ENCODE measurements around the gene FAT3. TPM values are rescaled to one million over a fixed set of nuclear protein-coding genes. Genes with fewer than 3 reads are reported as not detected.

Gene FAT3
- total and polyA plus RNA-seq, 4 donors, result 0.06 to 1.3 (median 0.62) TPM

DNA sequence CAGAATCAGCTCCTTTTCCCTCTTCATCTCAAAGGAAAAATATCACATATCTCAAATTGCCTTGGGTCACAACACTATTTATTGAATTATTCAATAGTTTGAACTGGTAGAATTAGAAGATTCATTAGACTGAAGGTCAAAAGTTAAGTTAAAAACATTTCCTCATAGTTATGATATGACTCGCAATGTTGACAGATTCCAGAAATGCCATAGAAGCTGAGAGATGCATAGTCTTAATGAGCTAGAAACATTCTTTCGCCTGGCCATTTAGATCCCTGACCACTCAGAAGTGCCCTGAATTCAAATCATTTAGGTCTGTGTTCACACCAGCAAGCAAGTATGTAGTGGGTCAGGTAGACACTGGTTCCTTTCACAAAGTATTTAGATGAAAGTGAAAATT lies 44.4 kb downstream of the FAT3 start:
- H3K27ac ChIP-seq (ENCODE audit: low read depth in 1 of 2, low read length in 2 of 2), result no peak overlapping the region
- peaks cover 2 to 10% (median 5%) of the 10 kb centered on the region in 4 donors for H3K4me1 ChIP-seq (ENCODE audit: control insufficient read depth in 4 of 4, insufficient read depth in 4 of 4, low read length in 3 of 4)
- H3K9ac ChIP-seq (ENCODE audit: low read depth in 1 of 2, low read length in 2 of 2), result no peak overlapping the region
- DNase-seq (ENCODE audit: low spot score), result no peak
- WGBS, result 78% methylated on average over 2 of the region's 2 CpGs
- no peaks in the 10 kb centered on the region for H3K36me3 ChIP-seq (ENCODE audit: control insufficient read depth in 4 of 4, insufficient read depth in 3 of 4, low read depth in 1 of 4, low read length in 3 of 4)
- no peaks in the 10 kb centered on the region for H3K9me3 ChIP-seq (ENCODE audit: control insufficient read depth in 4 of 4, low read length in 3 of 4)
- no peak overlapping the region for H3K4me3 ChIP-seq (ENCODE audit: low read depth in 1 of 3, low read length in 3 of 3)
- H3K27me3 ChIP-seq (ENCODE audit: control insufficient read depth in 4 of 4, insufficient read depth in 4 of 4, low read length in 3 of 4), result no peaks in the 10 kb centered on the region
- TF ChIP-seq FOXA2 (IDR thresholded peaks at IDR 0.05) (no peak), NR2F2 (IDR thresholded peaks at IDR 0.05) (peak; percentile 49)

DNA sequence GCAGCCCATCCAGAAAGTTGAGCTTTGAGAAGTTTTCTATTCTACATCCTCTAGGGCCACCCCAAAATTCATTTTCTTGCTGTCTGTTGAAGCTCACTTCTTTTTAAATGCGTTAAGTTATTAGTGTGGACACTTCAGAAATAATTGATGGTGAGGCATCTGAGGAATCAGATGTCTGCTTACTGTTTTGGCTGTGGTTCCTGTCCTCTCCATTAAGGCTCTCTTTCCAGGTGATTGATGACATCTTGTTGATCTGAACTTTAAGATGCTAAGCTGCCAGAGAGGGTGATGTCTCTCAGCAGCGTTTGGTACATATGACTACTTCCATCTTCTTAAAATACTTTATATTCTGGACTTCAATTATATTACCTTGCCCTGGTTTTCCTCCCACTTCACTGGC lies 45.2 kb downstream of the FAT3 start:
- Histone ChIP-seq H3K36me3 (ENCODE audit: control insufficient read depth in 4 of 4, insufficient read depth in 3 of 4, low read depth in 1 of 4, low read length in 3 of 4) (no peaks in the 10 kb centered on the region), H3K9ac (ENCODE audit: low read depth in 1 of 2, low read length in 2 of 2) (no peak overlapping the region), H3K9me3 (ENCODE audit: control insufficient read depth in 4 of 4, low read length in 3 of 4) (no peaks in the 10 kb centered on the region), H3K4me3 (ENCODE audit: low read depth in 1 of 3, low read length in 3 of 3) (no peak overlapping the region), H3K27ac (ENCODE audit: low read depth in 1 of 2, low read length in 2 of 2) (no peak overlapping the region), H3K27me3 (ENCODE audit: control insufficient read depth in 4 of 4, insufficient read depth in 4 of 4, low read length in 3 of 4) (no peaks in the 10 kb centered on the region), H3K4me1 (ENCODE audit: control insufficient read depth in 4 of 4, insufficient read depth in 4 of 4, low read length in 3 of 4) (peaks cover 2 to 10% (median 5%) of the 10 kb centered on the region in 4 donors)
- WGBS, result 88% methylated on average over 2 of the region's 2 CpGs
- TF ChIP-seq JUND (IDR thresholded peaks at IDR 0.05), result no peak
- TF ChIP-seq GABPA (IDR thresholded peaks at IDR 0.05 in 1 of 2, conservative IDR thresholded peaks at IDR 0.05 in 1 of 2), result no peak
- TF ChIP-seq HNF4G (IDR thresholded peaks at IDR 0.05), result no peak
- no peak for TF ChIP-seq REST (IDR thresholded peaks at IDR 0.05)
- no peak for TF ChIP-seq HNF4A (conservative IDR thresholded peaks at IDR 0.05)
- TF ChIP-seq RAD21 (IDR thresholded peaks at IDR 0.05), result no peak
- no peak for TF ChIP-seq TAF1 (conservative IDR thresholded peaks at IDR 0.05)
- TF ChIP-seq FOXA2 (IDR thresholded peaks at IDR 0.05), result no peak
- TF ChIP-seq MAX (IDR thresholded peaks at IDR 0.05), result no peak
- no peak for TF ChIP-seq FOXA1 (IDR thresholded peaks at IDR 0.05)
- TF ChIP-seq NR2F2 (IDR thresholded peaks at IDR 0.05), result no peak
- TF ChIP-seq RXRA (IDR thresholded peaks at IDR 0.05), result no peak
- no peak for TF ChIP-seq YY1 (IDR thresholded peaks at IDR 0.05)
- TF ChIP-seq SP1 (IDR thresholded peaks at IDR 0.05), result no peak
- DNase-seq (ENCODE audit: low spot score), result no peak

DNA sequence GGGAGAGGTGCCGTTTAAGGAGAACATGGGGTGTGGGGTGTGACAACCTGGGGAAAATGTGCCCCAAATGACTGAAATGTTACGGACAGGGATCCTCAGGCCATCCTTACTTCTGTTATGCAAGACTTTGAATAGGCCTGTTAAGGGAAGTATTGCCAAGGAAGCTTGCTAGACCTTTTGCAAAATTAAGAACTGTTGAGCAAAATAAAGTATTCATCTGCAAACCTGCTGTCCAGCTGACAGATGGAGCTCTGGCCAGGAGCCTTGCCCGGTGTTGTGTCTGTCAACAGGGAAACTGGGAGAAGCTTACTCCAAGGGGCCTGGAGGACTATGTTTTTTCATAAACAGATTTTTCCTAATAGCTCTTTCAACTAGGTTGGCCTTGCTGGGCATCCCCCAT lies 48.0 kb downstream of the FAT3 start:
- Histone ChIP-seq H3K27me3 (ENCODE audit: control insufficient read depth in 4 of 4, insufficient read depth in 4 of 4, low read length in 3 of 4) (no peaks in the 10 kb centered on the region), H3K9ac (ENCODE audit: low read depth in 1 of 2, low read length in 2 of 2) (no peak overlapping the region), H3K36me3 (ENCODE audit: control insufficient read depth in 4 of 4, insufficient read depth in 3 of 4, low read depth in 1 of 4, low read length in 3 of 4) (no peaks in the 10 kb centered on the region), H3K4me3 (ENCODE audit: low read depth in 1 of 3, low read length in 3 of 3) (no peak overlapping the region), H3K27ac (ENCODE audit: low read depth in 1 of 2, low read length in 2 of 2) (no peak overlapping the region), H3K9me3 (ENCODE audit: control insufficient read depth in 4 of 4, low read length in 3 of 4) (no peaks in the 10 kb centered on the region), H3K4me1 (ENCODE audit: control insufficient read depth in 4 of 4, insufficient read depth in 4 of 4, low read length in 3 of 4) (no peaks in the 10 kb centered on the region)
- no peak for DNase-seq (ENCODE audit: low spot score)
- TF ChIP-seq SP1 (IDR thresholded peaks at IDR 0.05) (no peak), FOXA2 (IDR thresholded peaks at IDR 0.05) (no peak), ZBTB33 (IDR thresholded peaks at IDR 0.05) (no peak), RXRA (IDR thresholded peaks at IDR 0.05) (no peak), NR2F2 (IDR thresholded peaks at IDR 0.05) (no peak), REST (IDR thresholded peaks at IDR 0.05) (no peak)
- WGBS, result 90% methylated on average over 3 of the region's 3 CpGs
